GM19351 (cell line): ENCODE results near the gene HMGXB3.
"Not testable (repeated sequence)": the region's sequence is repeated elsewhere in the genome, so short reads cannot be mapped to it uniquely, and the experiment has no call there.

ENCODE experiments used
- ATAC-seq: cut with Tn5 transposase; IDR thresholded peaks from one replicate; pipeline ENCODE4 v1.9.1; 2021; ENCODE audit warnings: mild to moderate bottlenecking, moderate library complexity; ENCODE audit not compliant: unreplicated experiment

HMGXB3 gene

DNA sequence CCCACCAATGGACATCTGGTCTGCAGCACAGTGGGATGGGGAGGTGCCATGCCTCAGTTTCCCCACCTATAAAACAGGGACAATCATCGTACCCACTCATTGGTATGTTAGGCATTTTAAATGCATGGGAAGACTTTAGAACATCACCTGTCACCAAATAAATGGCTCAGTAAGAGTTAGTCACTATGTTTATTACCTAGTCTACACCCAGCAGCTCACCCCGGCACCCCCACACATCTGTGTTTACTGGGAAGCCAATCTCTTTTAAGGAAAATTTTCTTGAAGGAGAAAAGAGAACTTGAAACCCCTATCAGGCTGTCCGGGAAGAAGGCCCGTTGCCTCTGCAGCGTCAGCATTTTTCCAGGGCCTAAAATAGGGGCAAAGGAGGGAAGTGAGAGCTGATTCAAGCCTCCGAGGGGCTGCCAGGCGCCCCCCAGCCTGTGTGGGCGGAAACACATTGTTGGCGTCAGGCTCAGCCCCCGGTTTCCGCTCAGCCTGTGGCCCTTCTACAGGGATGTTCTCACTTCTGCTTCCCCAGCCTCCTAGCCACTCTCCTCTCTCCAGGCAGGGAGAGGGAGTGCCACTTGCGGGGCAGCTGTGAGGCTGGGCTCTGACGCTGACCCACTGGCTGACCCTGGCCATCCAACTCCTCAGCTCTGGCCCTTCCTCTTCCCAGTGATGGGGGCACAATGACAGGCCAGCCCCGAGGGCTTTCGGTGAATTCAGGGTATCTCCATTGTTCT lies 81.2 kb downstream of the HMGXB3 start:
- ATAC-seq = peak; percentile 91

DNA sequence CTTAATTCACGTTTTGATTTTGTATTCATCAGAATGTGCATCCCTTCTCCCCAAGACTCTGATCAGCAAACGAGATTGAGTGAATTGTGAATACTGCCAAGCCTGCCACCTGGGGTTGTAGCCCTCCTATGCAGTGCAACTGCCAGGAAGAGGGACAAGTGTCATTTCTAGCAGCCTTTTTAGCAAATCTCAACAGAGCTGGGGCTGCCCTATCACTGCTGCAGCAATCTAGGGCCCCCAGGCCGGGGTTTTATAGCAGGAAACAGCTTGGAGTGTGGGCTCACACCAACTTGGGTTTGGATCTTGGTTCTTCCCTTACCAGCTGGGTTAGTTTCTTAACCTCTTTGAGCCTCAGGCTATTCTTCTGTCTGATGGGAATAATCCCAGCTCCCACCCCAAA lies 81.8 kb downstream of the HMGXB3 start:
- peak; percentile 26 for ATAC-seq

DNA sequence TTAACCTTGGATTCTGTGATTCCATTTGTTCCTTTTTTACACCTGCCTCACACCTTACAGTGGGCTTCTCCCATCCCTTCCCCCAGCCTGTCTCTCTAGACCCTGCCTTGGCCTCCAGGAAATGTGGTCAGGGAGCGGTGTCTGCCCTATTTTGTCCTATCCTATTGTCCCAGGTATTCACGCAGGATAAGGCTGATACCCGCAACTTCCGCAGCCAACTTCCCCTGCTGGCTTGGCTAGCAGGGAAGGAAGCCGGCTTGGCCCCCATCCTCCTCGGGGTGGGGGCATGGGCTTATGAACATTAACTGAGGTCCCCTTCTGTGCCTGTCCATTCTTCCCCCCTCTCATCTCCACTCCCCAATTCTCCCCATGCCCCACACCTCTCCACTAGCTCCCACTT lies 82.3 kb downstream of the HMGXB3 start:
- no peak for ATAC-seq

DNA sequence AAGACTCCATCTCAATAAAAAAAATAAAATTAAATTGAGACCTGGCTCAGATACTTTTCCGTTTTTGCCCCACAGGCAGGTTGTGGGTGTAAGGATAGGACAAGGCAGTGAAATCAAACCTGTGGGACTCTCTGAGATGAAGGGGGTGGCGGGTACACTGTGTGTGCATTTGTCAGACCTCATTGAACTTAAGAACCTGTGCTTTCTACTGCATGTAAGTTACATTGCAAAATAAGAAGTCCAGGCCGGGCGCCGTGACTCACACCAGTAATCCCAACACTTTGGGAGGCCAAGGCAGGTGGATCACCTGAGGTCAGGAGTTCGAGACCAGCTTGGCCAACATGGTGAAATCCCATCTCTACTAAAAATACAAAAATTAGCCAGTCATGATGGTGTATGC lies 84.2 kb downstream of the HMGXB3 start:
- ATAC-seq = not testable (repeated sequence)

DNA sequence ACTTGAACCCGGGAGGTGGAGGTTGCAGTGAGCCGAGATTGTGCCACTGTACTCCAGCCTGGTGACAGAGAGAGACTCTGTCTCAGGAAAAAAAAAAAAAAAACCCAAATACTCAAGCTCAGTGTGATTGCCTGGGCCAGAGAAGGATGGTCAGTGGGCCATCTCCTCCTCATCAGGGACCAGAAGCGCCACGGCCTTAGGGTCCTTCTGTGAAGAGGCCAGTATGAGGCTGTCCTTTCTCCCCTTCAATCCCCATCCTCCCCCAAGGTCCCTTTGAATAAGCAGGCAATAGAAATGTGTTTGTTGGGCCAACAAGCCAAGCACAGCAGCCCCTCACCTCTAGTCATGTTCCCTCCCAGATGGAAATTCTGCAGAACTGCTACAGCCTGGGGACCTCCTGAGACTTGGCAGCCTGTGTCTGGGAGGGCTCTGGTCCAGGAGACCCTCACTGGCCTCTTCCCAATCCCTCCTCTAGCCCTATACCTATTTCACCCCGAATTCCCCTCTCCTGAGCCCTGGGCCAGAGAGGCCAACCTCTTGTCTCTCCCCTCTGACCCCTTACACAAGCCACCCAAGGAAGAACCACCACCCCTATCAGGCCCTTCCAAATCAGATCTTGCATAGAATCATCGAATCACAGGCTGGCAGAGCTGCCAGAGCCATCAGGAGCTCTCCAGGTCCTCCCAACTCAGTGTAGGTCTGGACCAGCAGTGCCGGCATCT lies 84.8 kb downstream of the HMGXB3 start:
- ATAC-seq = no peak

DNA sequence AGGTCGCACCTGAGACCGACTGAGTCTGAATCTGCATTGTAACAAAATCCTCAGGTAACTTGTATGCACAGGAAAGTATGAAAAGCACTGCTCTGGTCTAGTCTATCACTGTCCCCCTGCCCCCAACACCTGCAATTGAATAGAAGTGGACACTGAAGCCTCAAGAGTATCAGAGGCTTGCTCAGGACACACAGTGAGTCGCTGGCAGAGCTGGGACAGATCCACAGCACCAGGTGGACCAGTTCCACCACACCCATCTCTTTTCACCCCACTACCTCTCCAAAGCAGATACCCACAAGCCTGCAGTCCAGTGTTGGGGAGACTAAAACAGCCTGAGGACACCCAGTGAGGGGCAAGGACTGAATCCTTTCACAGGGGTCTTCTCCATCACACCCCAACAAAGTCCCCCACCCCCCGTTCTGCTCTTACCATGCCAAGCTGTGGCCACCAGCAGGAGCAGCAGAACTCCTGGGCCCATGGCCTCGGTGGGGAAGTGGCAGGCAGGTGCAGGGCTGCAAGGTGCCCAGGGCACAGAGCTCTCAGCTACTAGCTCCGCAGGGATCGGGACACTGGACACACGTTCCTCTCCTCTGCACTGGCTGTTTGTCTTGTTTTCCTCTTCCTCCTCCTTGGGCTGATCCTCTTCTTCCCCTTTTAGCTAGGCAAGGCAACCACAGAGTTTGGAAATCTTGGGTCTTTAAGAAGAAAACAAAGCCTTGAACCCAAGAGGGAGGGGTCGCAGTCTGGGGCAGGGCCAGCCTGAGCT lies 85.6 kb downstream of the HMGXB3 start, which contains the start of gene CSF1R:
Gene CSF1R (minus strand): TSS at position 605 of the 766 bp plus-strand sequence. CDS start 127 bp downstream, at position 478.
- ATAC-seq = no peak

DNA sequence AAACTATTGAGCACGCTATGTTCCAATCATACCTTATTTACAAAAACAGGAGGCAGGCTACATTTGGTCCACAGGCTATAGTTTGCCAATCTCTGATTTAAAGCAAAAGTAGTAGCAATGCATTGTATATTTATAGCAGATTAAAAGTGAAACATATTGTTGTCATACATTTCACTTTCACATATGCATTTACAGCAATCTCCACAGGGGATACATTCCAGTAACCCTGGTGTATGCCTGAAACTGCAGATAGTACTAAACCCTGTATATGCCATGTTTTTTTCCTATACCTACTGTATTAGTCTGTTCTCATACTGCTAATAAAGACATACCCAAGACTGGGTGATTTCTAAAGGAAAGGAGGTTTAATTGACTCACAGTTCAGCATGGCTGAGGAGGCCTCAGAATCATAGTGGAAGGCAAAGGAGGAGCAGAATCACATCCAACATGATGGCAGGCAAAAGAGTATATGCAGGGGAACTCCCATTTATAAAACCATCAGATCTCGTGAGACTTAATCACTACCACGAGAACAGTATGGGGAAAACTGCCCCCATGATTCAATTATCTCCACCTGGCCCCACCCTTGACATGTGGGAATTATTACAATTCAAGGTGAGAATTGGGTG lies 91.7 kb downstream of the HMGXB3 start:
- peak; percentile 91 for ATAC-seq

DNA sequence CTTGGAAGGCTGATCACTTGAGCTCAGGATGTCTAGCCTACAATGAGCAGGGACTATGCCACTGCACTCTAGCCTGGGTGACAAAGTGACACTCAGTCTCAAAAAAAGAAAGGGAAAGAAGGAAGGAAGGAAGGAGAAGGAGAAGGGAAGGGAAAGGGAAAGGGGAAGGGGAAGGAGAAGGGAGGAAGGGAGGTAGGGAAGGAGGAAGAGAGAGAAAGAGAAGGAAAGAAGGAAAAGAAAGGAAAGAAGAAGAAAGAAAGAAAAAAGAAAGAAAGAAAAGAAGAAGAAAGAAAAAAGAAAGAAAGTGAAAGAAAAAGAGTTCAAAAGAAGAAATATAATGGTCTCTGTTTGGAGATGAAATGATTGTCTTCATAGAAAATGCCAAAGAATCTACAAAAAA lies 96.6 kb downstream of the HMGXB3 start:
- no peak for ATAC-seq

DNA sequence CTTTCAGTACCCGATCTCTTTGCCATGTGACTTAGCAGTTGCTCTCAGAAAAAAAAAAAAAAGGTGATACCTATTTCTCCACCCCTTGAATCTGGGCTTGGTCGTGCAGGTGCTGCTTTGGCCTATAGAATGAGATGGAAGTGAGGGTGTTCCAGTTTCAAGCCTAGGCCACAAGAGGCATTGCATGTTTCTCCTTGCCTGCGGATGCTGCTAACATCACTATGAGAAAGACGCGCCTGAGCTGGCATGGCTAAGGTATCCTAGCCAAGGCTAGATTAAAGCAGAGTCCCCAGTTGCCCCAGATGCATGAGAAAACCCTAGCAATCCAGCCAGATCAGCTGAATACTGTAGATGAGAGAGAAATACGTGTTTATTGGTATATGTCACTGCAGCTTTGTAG lies 100.5 kb downstream of the HMGXB3 start:
- ATAC-seq = no peak
